HepG2 (cell line): Measurements from ENCODE around the gene CSNK1D. TPM values are rescaled to one million over a fixed set of nuclear protein-coding genes. Genes with fewer than 3 reads are reported as not detected.

Experiments used
- AHR ChIP-seq: IDR thresholded peaks from 2 replicates; pipeline ENCODE4 v1.6.1; 2018; ENCODE audit warnings: missing genetic modification reagents, missing compliant biosample characterization
- DRAP1 ChIP-seq: IDR thresholded peaks from 2 replicates; pipeline ENCODE4 v1.6.1; 2016; ENCODE audit warnings: missing genetic modification reagents, missing compliant biosample characterization
- FOXJ3 ChIP-seq: sonication (generic); formaldehyde crosslinking; IDR thresholded peaks from 2 replicates; pipeline ENCODE4 v1.4.0; 2020; ENCODE audit warnings: missing genetic modification reagents, mild to moderate bottlenecking, borderline replicate concordance
- FOXK2 ChIP-seq: fragments of 450-650 bp; IDR thresholded peaks from 2 replicates; pipeline ENCODE4 v1.6.1; 2016
- GABPA ChIP-seq, 2 experiments: IDR thresholded peaks; 2 replicates each; pipeline ENCODE4 v1.6.1; 2011 to 2016; ENCODE audit warnings: low read depth in 2 of 2, low read length in 1 of 2, missing biosample characterization in 1 of 2, missing genetic modification characterization in 1 of 2
- KLF13 ChIP-seq: sonication (generic); formaldehyde crosslinking; IDR thresholded peaks from 2 replicates; pipeline ENCODE4 v1.4.0; 2020; ENCODE audit warnings: mild to moderate bottlenecking, missing genetic modification reagents
- MYPOP ChIP-seq: sonication (generic); formaldehyde crosslinking; IDR thresholded peaks from 2 replicates; pipeline ENCODE4 v1.8.1; 2023; ENCODE audit warnings: mild to moderate bottlenecking, moderate library complexity, missing genetic modification reagents
- NFKBIZ ChIP-seq: IDR thresholded peaks from 2 replicates; pipeline ENCODE4 v1.6.1; 2018; ENCODE audit warnings: missing genetic modification reagents, missing compliant biosample characterization
- PAF1 ChIP-seq: IDR thresholded peaks from 2 replicates; pipeline ENCODE4 v1.6.1; 2016; ENCODE audit warnings: missing genetic modification reagents, missing compliant biosample characterization
- REXO4 ChIP-seq: sonication (generic); formaldehyde crosslinking; IDR thresholded peaks from 2 replicates; pipeline ENCODE4 v1.8.0; 2022; ENCODE audit warnings: missing genetic modification reagents, mild to moderate bottlenecking, borderline replicate concordance
- RFX1 ChIP-seq: fragments of 450-650 bp; IDR thresholded peaks from 2 replicates; pipeline ENCODE4 v1.6.1; 2017
- ZBTB42 ChIP-seq: sonication (generic); formaldehyde crosslinking; IDR thresholded peaks from 2 replicates; pipeline ENCODE4 v1.5.0; 2020; ENCODE audit warnings: mild to moderate bottlenecking, missing genetic modification reagents
- ZFP91 ChIP-seq: sonication (generic); formaldehyde crosslinking; IDR thresholded peaks from 2 replicates; pipeline ENCODE4 v1.9.0; 2022; ENCODE audit warnings: missing genetic modification reagents, mild to moderate bottlenecking, borderline replicate concordance
- ZNF251 ChIP-seq: sonication (generic); formaldehyde crosslinking; IDR thresholded peaks from 2 replicates; pipeline ENCODE4 v1.9.0; 2021; ENCODE audit warnings: mild to moderate bottlenecking, missing genetic modification reagents
- ZNF264 ChIP-seq: sonication (generic); formaldehyde crosslinking; IDR thresholded peaks from 2 replicates; pipeline ENCODE4 v1.4.0; 2020; ENCODE audit warnings: missing genetic modification reagents
- ZNF317 ChIP-seq: sonication (generic); formaldehyde crosslinking; IDR thresholded peaks from 2 replicates; pipeline ENCODE4 v1.5.0; 2020; ENCODE audit warnings: mild to moderate bottlenecking, missing genetic modification reagents
- ZNF670 ChIP-seq: sonication (generic); formaldehyde crosslinking; IDR thresholded peaks from 2 replicates; pipeline ENCODE4 v1.8.0; 2022; ENCODE audit warnings: mild to moderate bottlenecking, missing genetic modification reagents, borderline replicate concordance
- ZNF773 ChIP-seq: sonication (generic); formaldehyde crosslinking; IDR thresholded peaks from 2 replicates; pipeline ENCODE4 v1.4.0; 2020; ENCODE audit warnings: missing genetic modification reagents, borderline replicate concordance
- ZNF891 ChIP-seq: sonication (generic); formaldehyde crosslinking; IDR thresholded peaks from 2 replicates; pipeline ENCODE4 v1.5.0; 2020; ENCODE audit warnings: mild to moderate bottlenecking, missing genetic modification reagents
- ZSCAN9 ChIP-seq: IDR thresholded peaks from 2 replicates; pipeline ENCODE4 v1.6.1; 2016; ENCODE audit warnings: borderline replicate concordance
- polyA plus RNA-seq, 8 experiments: library from polyadenylated mRNA; depleted of rRNA in 3 of 8; stranded (reverse) in 7 of 8; unstranded in 1 of 8; fragments of >200 nt; fragmentation: Illumina TruSeq in 4 of 8; extraction: Trizol in 4 of 8; gene quantifications; 2 replicates each; pipeline versions ENCODE4 v1.2.1 to v1.2.3, GENCODE V29; 2011 to 2016; ENCODE audit warnings: low read depth in 4 of 8, missing spikeins in 1 of 8, mixed read lengths in 1 of 8; ENCODE audit not compliant: insufficient read depth in 1 of 8
- total RNA-seq, 5 experiments: library from RNA; depleted of rRNA; stranded (reverse); fragments of >200 nt; fragmentation: Illumina TruSeq; extraction: Trizol; gene quantifications; 2 replicates each; pipeline ENCODE4 v1.2.3, GENCODE V29; 2016; ENCODE audit warnings: low read depth in 1 of 5
- TF ChIP-seq, protein P1 (sequence below): sonication (generic); formaldehyde crosslinking; IDR thresholded peaks from 2 replicates; pipeline ENCODE4 v1.5.1; 2020; ENCODE audit warnings: mild to moderate bottlenecking, moderate library complexity, missing genetic modification reagents
- TF ChIP-seq, protein P2 (sequence below): sonication (generic); formaldehyde crosslinking; IDR thresholded peaks from 2 replicates; pipeline ENCODE4 v1.4.0; 2020; ENCODE audit warnings: missing genetic modification reagents

The CSNK1D gene
- total and polyA plus RNA-seq, 2 of the 13 experiments (the other 11 are each of a cell fraction or from before 2014, with no cell fraction given) = 31.5 to 128 TPM

DNA sequence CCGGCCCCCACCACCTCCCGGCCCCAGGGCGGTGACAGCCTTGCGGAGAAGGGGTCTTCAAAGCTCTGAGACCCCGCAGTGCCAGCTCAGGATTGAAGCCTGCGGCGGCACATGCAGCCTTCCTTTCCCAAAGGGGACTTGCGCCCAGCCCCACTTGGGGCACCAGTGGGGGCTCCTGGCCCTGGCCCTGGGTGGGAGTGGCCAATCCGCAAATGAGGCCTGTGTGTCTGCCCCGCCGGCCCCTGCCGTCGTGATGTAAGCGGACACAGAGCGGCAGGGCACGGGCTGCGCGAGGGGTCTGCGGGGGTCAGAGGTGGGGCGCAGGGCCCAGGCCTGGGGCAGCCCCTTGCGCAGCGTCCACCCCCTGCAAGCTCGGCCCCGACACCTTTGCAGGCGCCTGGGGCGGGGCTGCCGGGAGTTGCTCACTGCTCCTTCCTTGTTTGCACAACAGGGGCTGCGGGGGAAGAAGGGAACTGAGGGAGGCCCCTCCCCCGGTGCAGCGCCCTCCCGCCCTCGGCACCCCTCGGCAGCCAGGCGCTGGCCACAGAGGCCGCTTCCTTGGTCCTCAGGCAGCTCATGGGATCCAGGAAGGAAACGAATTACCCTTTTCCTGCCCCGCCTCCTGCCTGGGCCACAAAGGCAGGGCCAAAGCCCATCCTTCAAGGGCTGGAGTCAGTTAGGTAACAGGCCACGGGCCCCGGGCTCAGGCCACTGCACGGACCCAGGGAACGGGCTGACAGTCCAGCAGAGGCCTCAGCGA is 41.8 kb downstream of the CSNK1D start (continued):
- TF ChIP-seq ZNF891 (CRISPR knock-in tag) (peak; percentile 87), AHR (CRISPR knock-in tag) (no peak), ZNF264 (peak; percentile 77; the same call in 1 of the 2 replicates), ZNF773 (CRISPR knock-in tag) (0 out of 2 replicates have a peak, but pooled peaks have one; percentile 24), ZBTB42 (CRISPR knock-in tag) (no peak; the same call in 1 of the 2 replicates), FOXJ3 (CRISPR knock-in tag) (no peak; the same call in 1 of the 2 replicates), ZNF670 (peak; percentile 68; the same call in 1 of the 2 replicates), KLF13 (CRISPR knock-in tag) (0 out of 2 replicates have a peak, but pooled peaks have one; percentile 67), ZFP91 (CRISPR knock-in tag) (peak; percentile 95; the same call in 1 of the 2 replicates), RFX1 (no peak), ZNF251 (CRISPR knock-in tag) (peak; percentile 28; the same call in 1 of the 2 replicates), DRAP1 (CRISPR knock-in tag) (peak; percentile 76), GABPA (IDR thresholded peaks at IDR 0.05; ENCODE audit: low read depth, low read length) (no peak), GABPA (CRISPR knock-in tag; IDR thresholded peaks at IDR 0.05; ENCODE audit: low read depth) (peak; percentile 62), MYPOP (peak; percentile 91), NFKBIZ (CRISPR knock-in tag) (no peak), FOXK2 (no peak), PAF1 (CRISPR knock-in tag) (0 out of 2 replicates have a peak, but pooled peaks have one; percentile 47), REXO4 (CRISPR knock-in tag) (no peak), ZNF317 (CRISPR knock-in tag) (no peak; the same call in none of the 2 replicates), ZSCAN9 (CRISPR knock-in tag) (peak; percentile 79; the same call in 1 of the 2 replicates)
- TF ChIP-seq, protein P1, sequence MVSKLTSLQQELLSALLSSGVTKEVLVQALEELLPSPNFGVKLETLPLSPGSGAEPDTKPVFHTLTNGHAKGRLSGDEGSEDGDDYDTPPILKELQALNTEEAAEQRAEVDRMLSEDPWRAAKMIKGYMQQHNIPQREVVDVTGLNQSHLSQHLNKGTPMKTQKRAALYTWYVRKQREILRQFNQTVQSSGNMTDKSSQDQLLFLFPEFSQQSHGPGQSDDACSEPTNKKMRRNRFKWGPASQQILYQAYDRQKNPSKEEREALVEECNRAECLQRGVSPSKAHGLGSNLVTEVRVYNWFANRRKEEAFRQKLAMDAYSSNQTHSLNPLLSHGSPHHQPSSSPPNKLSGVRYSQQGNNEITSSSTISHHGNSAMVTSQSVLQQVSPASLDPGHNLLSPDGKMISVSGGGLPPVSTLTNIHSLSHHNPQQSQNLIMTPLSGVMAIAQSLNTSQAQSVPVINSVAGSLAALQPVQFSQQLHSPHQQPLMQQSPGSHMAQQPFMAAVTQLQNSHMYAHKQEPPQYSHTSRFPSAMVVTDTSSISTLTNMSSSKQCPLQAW (CRISPR knock-in tag) = peak; percentile 82
- TF ChIP-seq, protein P2, sequence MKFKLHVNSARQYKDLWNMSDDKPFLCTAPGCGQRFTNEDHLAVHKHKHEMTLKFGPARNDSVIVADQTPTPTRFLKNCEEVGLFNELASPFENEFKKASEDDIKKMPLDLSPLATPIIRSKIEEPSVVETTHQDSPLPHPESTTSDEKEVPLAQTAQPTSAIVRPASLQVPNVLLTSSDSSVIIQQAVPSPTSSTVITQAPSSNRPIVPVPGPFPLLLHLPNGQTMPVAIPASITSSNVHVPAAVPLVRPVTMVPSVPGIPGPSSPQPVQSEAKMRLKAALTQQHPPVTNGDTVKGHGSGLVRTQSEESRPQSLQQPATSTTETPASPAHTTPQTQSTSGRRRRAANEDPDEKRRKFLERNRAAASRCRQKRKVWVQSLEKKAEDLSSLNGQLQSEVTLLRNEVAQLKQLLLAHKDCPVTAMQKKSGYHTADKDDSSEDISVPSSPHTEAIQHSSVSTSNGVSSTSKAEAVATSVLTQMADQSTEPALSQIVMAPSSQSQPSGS (CRISPR knock-in tag) = peak; percentile 91
